Stimulated activated effector memory CD8-positive, alpha-beta T cell treated with anti-CD3 and anti-CD28 coated beads, Interleukin-12 subunit alpha, Interleukin-12 subunit beta, amount 100 ng/mL, for 72 hours (primary cell): ENCODE measurements around the gene LYL1.

ENCODE experiments used
- ATAC-seq: fragments of 150-1000 bp; cut with Tn5 transposase; 2 replicates; pipeline ENCODE4 v1.10.0; 2021
- DNase-seq, 2 donors: peaks; one replicate each; pipeline ENCODE4 v3.0.0; 2021 to 2022; ENCODE audit warnings: low spot score in 2 of 2
- H3K27ac Mint-ChIP-seq: one replicate; pipeline ENCODE4 v1.8.0; 2022; ENCODE audit warnings: mild to moderate bottlenecking, mixed read lengths
- H3K36me3 Mint-ChIP-seq: one replicate; pipeline ENCODE4 v1.8.0; 2022; ENCODE audit warnings: mild to moderate bottlenecking, mixed read lengths
- H3K4me1 Mint-ChIP-seq: one replicate; pipeline ENCODE4 v1.8.0; 2022; ENCODE audit warnings: mixed read lengths
- H3K4me3 Mint-ChIP-seq: one replicate; pipeline ENCODE4 v1.8.0; 2022; ENCODE audit warnings: mild to moderate bottlenecking, mixed read lengths
- H3K9me3 Mint-ChIP-seq: one replicate; pipeline ENCODE4 v1.8.0; 2022; ENCODE audit warnings: mixed read lengths

LYL1 gene

DNA sequence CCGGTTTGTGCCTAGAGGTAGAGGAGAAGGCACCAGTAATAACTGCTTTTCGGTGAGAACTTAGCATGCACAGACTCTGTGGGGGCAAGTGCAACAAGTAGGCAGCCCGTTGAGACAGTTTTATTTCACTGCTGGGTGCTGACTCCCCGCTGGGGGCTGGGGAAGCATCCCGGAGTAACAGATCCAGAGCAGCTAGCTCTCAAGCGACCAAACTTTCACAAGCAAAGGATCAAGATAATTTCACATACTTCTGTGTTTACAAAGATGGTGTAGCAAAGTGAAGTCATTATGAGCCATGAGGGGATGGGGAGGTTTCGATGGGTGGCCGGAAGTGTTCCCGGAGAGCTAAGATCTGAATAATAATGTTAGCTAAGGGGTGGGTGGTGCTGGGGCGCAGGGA is 18.2 kb upstream of the LYL1 start:
- Mint-ChIP-seq H3K4me1 (peaks cover 59% of the 10 kb centered on the region), H3K36me3 (peaks cover 65% of the 10 kb centered on the region), H3K4me3 (peak overlapping the region; percentile 85), H3K27ac (peak overlapping the region; percentile 95), H3K9me3 (no peaks in the 10 kb centered on the region)
- no peak for DNase-seq
- ATAC-seq, result peak; percentile 35

DNA sequence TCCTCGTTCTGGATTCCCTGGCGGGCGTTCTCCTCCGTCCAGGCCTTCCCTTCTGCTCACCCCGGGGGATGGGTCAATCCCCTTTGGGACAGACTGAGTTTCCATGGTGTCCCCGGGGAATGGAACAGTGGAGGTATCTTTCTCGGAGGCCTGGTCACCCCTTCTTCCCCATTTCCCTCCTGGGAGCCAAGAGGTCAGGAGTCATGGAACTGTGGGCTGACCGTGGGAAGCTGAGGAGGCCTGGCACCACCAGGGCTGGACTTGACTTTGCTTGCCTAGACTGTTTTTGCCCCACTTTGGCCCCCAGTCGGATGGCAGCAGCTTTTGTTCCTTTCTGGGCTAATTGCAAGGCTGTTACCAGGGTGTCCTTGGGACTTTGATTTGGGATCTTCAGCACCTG is 17.4 kb upstream of the LYL1 start:
- DNase-seq, result no peak
- Mint-ChIP-seq H3K4me1 (peaks cover 65% of the 10 kb centered on the region), H3K4me3 (peak overlapping the region; percentile 85), H3K9me3 (no peaks in the 10 kb centered on the region), H3K27ac (peak overlapping the region; percentile 95), H3K36me3 (peaks cover 60% of the 10 kb centered on the region)
- no peak for ATAC-seq

DNA sequence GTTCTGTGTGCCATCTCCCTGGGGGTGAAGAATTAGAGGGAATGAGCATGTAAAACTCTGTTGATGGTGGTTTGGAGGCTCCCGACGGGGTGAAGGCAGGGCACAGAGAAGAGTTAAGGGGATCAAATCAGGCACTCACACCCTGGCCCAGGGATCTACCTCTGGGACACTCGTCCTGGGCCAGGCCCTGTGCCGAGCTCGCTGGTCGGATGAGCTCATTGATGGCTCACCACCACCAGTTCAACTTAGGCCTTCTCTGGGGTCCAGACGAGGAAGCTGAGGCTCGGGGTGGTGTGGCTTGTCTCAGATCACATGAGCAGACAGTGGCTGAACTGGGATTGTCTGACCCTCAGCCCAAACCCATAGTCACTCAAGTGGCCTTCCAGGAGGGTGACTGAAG is 17.0 kb upstream of the LYL1 start:
- Mint-ChIP-seq H3K4me3 (peak overlapping the region; percentile 85), H3K27ac (peak overlapping the region; percentile 95), H3K4me1 (peaks cover 65% of the 10 kb centered on the region), H3K9me3 (no peaks in the 10 kb centered on the region), H3K36me3 (peaks cover 60% of the 10 kb centered on the region)
- ATAC-seq (no peak), DNase-seq (no peak)

DNA sequence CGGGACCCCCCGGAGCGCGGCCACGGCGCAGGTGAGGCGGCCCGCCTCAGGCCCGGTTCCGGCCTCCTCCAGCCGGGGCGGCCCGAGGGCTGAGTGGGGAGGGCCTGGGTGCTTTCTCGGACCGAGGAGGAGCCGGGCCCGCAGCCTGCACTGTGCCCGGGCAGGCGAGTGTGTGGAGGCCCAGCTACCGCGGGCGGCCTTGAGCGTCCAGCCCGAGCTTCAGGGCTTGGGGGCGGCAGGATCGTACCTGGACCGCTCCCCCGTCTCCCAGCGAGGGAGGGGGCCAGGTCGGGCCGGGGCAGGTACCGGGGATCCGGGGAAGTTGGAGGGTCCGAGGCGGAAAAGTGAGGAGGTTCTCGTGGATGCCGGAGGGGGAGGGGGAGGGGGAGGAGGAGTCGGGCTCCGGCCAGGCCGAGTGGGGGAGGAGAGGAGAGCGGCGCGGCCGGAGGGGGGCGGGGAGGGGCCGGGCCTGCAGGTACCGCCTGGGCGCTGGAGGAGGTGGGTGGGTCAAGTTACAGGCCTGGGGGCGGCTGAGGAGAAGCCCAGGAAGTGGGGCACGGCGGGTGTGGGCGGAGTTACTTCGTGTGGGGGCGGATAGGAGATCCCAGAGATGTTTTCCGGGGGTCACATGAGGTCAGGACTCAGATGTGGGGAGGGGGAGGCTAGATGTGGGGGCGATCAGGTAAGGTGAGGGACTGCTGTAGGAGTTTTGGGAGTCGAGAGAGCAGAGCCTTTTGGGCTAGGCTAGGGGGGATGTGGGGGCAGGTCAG is 16.0 kb upstream of the LYL1 start:
- Mint-ChIP-seq H3K36me3 (peaks cover 60% of the 10 kb centered on the region), H3K4me1 (peaks cover 61% of the 10 kb centered on the region), H3K9me3 (no peaks in the 10 kb centered on the region), H3K4me3 (peak overlapping the region; percentile 85), H3K27ac (peak overlapping the region; percentile 95)
- ATAC-seq (peak; percentile 0), DNase-seq (peak; percentile 27 to 76)

DNA sequence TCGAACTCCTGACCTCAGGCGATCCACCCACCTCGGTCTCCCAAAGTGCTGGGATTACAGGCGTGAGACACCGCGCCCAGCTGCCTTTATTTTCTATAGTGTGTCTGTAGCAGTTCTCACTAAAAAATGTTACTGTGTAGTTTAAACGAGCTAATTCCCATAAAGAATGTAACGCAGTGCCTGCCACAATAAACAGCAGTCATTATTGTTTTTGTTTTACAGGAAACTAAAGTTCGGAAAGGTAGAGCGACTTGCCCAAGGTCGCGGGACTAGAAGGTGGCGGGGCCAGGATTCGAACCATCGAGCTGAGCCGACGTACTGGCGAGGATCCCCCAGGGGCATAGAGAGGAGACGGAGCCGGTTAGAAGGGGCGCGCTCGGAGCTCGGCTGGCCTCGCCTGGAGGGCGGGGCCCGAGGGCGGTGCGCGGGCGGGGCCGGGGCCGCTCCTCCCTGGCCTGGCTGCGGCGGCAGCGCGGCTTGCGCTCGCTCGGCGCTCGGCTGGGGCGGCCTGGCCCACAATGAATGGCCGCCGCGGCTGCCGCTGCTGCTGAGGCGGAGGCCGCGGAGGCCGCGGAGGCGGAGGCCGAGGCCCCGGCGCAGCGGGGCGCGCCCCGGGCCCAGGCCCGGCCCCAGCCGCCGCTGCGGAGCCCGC is 15.2 kb upstream of the LYL1 start, which contains the start of gene NACC1:
Gene NACC1, plus strand, starts transcription at position 493 of the 652 bp plus-strand sequence. CDS start 16,944 bp downstream, outside the sequence.
- Mint-ChIP-seq H3K4me3 (peak within 1 kb of the TSS; percentile 85), H3K27ac (peak within 1 kb of the TSS; percentile 95), H3K4me1 (peaks cover 54% of the 10 kb centered on the region), H3K36me3 (peaks cover 60% of the 10 kb centered on the region), H3K9me3 (no peaks in the 10 kb centered on the region)
- peak; percentile 84 to 91 for DNase-seq
- peak; percentile 80 for ATAC-seq

DNA sequence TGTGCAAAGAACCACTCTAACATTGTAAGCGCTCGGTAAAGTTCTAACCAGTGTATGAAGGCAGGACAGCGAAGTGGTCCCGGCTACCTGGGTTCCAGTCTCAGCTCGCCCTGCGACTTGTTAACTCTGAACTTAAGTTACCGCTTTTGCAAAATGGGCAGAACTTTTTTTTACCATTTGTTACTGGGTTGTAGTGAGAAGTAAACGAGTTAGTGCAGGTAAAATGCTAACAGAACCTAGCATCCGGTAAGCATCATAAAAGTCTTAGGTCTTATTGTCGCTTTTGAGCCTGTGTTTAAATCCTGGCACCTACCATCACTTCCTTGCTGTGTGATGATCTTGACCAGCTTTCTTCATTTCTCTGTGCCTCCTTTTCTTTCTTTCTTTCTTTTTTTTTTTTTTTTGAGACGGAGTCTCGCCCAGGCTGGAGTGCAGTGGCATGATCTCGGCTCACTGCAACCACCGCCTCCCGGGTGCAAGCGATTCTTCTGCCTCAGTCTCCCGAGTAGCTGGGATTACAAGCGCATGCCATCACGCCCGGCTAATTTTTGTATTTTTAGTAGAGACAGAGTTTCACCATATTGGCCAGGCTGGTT is 14.6 kb upstream of the LYL1 start:
- Mint-ChIP-seq H3K36me3 (peaks cover 60% of the 10 kb centered on the region), H3K4me3 (peak overlapping the region; percentile 85), H3K4me1 (peaks cover 48% of the 10 kb centered on the region), H3K27ac (peak overlapping the region; percentile 93), H3K9me3 (no peaks in the 10 kb centered on the region)
- DNase-seq (no peak), ATAC-seq (no peak)

DNA sequence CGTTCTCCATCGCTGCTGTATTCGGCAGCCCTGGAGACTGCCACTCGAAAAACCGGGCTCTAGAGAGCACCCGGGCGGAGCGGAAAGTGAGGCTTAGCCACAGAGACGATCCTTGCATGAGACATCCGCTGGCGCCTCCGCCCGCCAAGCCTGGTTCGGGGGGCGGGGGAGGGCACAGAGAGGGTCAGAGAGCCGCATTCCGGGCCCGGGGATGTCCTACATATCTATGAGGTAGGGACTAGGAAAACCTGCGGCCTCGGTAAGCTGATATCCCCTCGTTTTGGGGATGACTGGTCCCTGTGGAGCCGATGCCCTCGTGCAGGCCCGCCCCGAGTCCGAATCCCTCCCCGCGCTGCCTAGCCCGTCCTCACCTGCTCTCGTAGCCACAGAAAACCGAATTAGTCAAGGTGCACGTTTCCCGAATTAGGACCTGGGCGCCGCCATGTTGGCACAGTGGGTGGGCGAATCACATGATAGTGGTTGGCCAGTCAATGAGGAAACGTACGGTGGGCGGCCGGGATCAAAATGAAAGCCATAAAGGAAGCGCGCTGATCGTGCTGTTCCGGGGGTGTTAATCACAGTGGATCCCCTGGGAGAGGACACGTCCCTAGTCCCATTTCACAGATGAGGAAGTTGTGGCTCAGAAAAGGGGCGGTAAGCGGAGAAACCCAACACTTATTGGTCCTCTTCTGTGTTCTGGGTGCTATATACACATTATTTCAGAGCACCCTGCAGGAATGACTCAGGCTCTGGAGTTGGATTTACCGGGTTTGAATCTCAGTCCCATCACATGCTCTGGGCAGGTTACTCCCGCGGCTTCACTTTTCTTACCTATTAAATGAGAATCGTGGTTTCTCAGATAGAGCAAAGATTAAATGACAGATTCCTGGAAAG is 13.9 kb upstream of the LYL1 start, which contains the start of gene TRMT1:
Gene TRMT1, minus strand, starts transcription at position 459 of the 894 bp plus-strand sequence. Its CDS starts 341 bp downstream, at position 118.
- H3K9me3 Mint-ChIP-seq, result no peaks in the 10 kb centered on the region
- H3K36me3 Mint-ChIP-seq, result peaks cover 60% of the 10 kb centered on the region
- H3K27ac Mint-ChIP-seq, result peak within 1 kb of the TSS; percentile 93
- H3K4me1 Mint-ChIP-seq, result peaks cover 40% of the 10 kb centered on the region
- peak within 1 kb of the TSS; percentile 85 for H3K4me3 Mint-ChIP-seq
- ATAC-seq (peak; percentile 67), DNase-seq (peak; percentile 76 to 95)

DNA sequence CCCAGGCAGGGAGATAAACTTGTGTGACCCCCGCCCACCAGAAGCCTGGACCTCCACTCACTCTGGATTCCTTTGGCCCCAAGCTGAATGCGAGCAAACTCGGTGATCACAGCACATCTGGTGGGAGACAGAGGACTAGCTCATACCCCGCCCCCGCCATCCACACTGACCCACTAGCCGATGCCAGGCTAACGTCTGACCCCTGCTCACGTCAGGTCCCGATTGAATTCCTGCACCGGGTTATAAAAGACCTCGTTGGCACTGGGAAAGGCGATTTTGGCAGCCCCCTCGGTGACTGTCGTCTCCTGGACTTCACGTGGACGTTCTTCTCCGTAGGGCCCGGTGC is 13.3 kb upstream of the LYL1 start:
- Mint-ChIP-seq H3K9me3 (no peaks in the 10 kb centered on the region), H3K4me1 (peaks cover 34% of the 10 kb centered on the region), H3K4me3 (peak overlapping the region; percentile 85), H3K27ac (peak overlapping the region; percentile 93), H3K36me3 (peaks cover 61% of the 10 kb centered on the region)
- ATAC-seq, result no peak
- no peak for DNase-seq

DNA sequence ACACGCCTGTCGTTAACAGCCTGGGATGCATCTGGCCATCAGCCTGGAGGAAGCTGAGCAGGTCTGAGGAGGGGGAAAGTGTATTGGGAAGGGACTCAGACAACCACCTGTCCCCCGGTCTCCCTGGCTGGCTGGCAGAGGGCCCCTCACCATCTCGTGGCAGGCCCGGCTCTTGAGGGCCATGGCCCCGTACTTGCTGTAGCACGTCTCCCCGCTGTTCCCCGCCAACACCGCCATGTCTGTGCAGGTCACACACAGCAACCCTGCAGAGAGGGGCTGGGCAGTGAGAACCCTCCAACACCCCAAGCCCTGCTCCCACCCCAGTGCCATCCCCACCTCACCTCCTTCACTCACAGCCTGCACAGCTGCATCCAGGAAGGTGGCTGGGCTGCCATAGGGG is 9.9 kb upstream of the LYL1 start:
- ATAC-seq (no peak), DNase-seq (no peak)
- no peak overlapping the region for H3K27ac Mint-ChIP-seq
- no peaks in the 10 kb centered on the region for H3K9me3 Mint-ChIP-seq
- peaks cover 80% of the 10 kb centered on the region for H3K36me3 Mint-ChIP-seq
- no peak overlapping the region for H3K4me3 Mint-ChIP-seq
- peaks cover 13% of the 10 kb centered on the region for H3K4me1 Mint-ChIP-seq

DNA sequence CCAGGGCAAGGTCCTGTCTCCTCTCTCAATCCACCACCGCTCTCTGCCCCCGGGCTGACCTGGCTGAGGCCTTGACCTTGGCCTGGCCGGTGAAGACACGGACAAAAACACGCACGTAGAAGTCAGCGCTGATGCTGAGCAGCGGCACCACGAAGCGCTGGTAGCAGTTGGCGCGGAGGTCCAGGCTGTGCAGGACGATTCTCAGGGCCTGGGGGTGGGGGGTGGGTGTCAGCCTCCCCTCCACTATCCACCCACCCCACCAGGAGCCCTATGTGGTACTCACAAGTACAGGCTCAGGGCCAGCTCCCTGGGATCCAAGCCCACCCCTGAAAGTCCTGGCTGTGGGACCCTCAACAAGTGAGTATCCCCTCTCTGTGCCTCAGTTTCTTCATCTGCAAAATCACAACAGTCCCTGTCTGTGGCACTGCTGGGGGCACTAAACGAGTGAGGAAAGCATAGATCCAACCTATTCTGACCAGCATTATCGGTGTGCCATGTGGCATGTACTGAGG is 7.5 kb upstream of the LYL1 start:
- Mint-ChIP-seq H3K36me3 (peaks cover 87% of the 10 kb centered on the region), H3K9me3 (no peaks in the 10 kb centered on the region), H3K4me3 (no peak overlapping the region), H3K27ac (no peak overlapping the region), H3K4me1 (no peaks in the 10 kb centered on the region)
- no peak for ATAC-seq
- no peak for DNase-seq

DNA sequence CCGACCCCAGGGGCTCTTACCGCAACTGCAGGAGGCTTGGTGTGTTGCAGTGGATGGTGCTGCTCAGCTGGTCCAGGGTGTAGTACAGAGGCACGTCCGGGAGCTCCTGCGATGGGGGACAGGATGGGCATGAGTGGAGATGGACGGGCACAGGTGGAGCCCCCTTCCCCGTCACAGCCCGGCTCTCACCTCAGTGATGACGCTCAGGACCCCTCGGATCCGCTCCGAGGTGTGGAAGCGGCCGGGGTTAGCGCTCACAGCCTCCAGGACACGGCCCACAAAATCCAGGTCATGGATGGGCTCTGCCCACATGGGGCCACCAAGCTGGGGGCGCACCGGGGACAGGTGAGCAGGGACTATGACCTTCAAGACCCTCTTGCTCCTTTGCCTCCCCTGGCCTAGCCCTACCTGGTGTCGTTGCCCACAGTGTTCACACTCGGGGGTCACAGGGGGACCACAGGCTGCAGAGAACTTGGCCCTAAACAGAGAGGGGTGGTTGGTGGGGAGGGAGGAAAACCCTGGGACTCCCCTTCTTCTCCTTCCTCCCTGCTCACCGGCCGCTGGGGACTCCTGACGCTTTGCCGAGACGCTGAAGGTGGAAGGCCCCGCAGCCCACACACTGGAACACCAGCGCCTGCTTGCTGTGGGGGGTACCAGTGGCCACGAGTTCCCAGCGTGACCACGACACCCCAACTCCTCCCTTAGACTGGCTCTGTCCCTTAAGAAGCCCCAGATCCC is 6.9 kb upstream of the LYL1 start:
- no peaks in the 10 kb centered on the region for H3K9me3 Mint-ChIP-seq
- no peak overlapping the region for H3K4me3 Mint-ChIP-seq
- ATAC-seq (no peak), DNase-seq (no peak)
- no peak overlapping the region for H3K27ac Mint-ChIP-seq
- peaks cover 4% of the 10 kb centered on the region for H3K4me1 Mint-ChIP-seq
- H3K36me3 Mint-ChIP-seq, result peaks cover 81% of the 10 kb centered on the region

DNA sequence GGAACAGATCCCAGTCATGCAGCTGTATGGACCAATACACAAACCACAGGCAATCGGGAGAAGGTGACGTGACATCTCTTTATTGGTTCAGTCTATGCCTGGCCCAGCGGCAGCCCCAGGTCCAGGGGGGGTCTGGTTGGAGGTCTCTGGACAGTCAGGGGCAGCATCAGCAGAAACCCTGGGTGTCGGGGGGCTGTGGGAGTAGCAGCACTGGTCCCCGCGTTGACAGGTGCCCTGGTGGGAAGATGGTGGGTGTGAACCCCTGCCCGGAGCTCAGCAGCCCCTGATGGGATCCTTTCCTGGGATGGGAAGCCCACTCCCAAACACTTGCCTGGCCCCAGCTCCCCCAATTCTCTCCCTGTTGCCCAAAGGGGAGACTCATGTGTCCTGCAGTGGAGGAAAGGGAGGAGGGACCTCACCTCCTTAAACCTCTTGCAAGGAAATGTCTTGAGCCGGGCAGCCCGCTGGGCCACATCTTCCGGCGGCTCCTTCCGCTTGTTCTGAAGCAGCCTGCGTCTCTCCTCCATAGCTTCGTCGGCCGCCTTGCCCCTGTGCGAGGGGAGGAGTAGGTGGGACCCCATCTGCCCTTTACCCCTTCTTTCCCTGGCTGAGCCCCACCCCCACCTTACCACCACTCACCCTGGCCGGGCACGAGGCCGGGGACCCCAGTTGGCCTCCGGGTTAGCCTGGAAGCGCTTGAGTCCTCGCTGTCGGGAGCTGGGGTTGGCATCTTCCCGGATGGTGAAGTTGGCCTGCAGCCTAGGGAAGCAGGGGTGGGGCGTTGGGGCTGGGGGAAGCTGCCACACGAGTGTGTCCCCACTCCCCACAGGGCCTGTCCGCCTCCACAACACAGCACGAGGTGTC is 2.4 kb upstream of the LYL1 start:
- H3K27ac Mint-ChIP-seq, result peak overlapping the region; percentile 40
- peak overlapping the region; percentile 78 for H3K4me3 Mint-ChIP-seq
- ATAC-seq (no peak), DNase-seq (peak in 1 of 2 donors; percentile 66)
- no peaks in the 10 kb centered on the region for H3K9me3 Mint-ChIP-seq
- H3K4me1 Mint-ChIP-seq, result peaks cover 30% of the 10 kb centered on the region
- peaks cover 46% of the 10 kb centered on the region for H3K36me3 Mint-ChIP-seq

DNA sequence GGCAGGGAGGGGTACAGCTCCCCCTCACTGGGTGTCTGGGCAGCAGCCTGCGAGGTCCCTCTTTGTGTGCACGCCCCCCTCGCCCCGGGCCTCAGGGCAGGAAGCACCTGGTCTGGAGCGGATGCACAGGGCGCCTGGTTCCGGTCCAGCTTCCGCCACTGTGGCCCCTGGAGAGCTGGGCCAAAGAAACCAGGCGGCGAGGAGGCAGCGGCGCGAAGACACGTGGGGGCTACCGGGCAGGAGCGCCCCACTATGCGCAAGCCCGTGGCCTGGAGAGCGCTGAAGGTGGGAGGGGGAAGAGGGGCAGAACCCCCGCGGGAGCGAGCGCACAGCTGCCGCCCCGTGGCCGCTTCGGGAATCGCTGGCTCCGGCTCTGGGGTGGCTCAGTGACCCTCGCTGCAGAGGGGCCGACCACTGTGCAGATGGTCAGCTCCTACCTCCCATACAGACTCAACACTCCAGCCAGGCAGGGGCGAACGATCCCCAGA is 1.7 kb upstream of the LYL1 start:
- Mint-ChIP-seq H3K36me3 (peaks cover 44% of the 10 kb centered on the region), H3K4me1 (peaks cover 35% of the 10 kb centered on the region), H3K9me3 (no peaks in the 10 kb centered on the region), H3K4me3 (peak overlapping the region; percentile 78), H3K27ac (peak overlapping the region; percentile 40)
- peak; percentile 69 to 90 for DNase-seq
- ATAC-seq, result peak; percentile 24
